Stimulated activated CD8-positive, alpha-beta memory T cell treated with anti-CD3 and anti-CD28 coated beads, Interleukin-15, amount 100 ng/mL, for 4 hours (primary cell): ENCODE data around the gene CYP2B6.
"Not testable (repeated sequence)": the region's sequence is repeated elsewhere in the genome, so short reads cannot be mapped to it uniquely, and the experiment has no call there.

Experiments used
- DNase-seq, 2 donors: peaks; one replicate each; pipeline ENCODE4 v3.0.0-alpha.2; 2020; ENCODE audit warnings: low read depth in 2 of 2

The CYP2B6 gene

DNA sequence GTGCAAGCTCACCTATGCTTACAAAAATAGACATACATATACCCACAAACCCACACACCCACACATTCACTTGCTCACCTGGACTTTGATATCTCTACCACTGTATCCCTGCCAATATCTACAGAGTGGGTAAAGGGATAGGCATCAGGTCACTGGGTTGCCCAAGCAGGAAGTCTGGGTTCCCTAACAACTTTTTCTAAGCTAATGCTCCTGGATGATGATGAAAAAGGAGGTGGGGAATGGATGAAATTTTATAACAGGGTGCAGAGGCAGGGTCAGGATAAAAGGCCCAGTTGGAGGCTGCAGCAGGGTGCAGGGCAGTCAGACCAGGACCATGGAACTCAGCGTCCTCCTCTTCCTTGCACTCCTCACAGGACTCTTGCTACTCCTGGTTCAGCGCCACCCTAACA is at the start of gene CYP2B6:
Gene CYP2B6 (plus strand): TSS at position 311 of the 410 bp plus-strand sequence. CDS start 24 bp downstream, at position 335.
- DNase-seq: no peak

DNA sequence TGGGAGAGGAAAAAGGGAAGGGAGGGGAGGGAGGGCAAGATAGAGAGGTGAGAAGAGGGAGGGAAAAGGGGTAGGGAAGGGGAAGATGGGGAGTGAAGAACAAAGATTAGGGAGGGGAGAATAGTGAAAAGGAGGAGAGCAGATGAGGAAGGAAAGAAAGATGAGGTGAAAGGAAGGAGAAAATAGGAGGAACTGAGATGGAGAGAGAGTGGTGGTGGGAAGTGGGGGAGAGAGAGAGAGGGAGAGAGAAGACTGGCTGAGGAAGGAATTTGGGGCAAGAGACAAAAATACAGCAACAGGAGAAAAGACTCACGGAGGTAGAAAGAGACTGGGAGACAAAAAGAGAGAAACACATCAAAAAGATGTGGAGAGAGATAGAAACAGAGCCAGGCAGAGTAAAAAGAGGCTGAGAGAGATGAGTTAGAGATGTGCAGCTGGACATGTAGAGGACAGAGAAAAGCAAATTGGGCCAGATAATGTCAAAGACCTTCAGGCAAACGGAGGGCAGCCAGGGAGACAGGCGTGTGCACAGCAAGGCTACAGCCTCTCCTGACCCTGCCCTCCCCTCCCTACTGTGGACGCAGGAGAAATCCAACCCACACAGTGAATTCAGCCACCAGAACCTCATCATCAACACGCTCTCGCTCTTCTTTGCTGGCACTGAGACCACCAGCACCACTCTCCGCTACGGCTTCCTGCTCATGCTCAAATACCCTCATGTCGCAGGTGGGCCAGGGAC is 49.4 kb upstream of the CYP2B6 start:
- DNase-seq: no peak

- DNase-seq: no peak
These were observed 45.4 kb upstream of the CYP2B6 start for GRCh38 chr19:40945645-40946044.

- no peak for DNase-seq
These were observed 44.0 kb upstream of the CYP2B6 start for GRCh38 chr19:40947114-40947513.

DNA sequence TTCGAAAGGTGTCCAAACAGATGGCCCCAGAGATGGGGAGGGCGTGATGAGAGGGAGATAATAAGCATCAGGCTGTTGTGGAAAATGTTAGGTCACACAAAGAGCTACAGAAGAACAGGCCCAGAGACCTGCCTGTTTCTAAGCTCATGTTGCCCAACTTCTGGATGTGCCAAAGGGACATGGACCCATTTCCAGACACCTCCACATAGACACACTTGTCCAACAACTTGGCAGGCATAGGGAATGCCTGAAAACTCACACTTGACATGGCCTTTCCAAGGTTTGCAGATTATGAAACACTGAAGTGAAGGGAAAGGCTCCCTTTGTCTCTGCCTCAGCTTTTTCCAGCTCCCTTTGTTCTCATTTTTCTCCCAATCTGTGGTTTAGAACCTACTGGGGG is 43.5 kb upstream of the CYP2B6 start:
- DNase-seq: no peak

- DNase-seq: no peak
These were observed 42.3 kb upstream of the CYP2B6 start for GRCh38 chr19:40948580-40949299.

DNA sequence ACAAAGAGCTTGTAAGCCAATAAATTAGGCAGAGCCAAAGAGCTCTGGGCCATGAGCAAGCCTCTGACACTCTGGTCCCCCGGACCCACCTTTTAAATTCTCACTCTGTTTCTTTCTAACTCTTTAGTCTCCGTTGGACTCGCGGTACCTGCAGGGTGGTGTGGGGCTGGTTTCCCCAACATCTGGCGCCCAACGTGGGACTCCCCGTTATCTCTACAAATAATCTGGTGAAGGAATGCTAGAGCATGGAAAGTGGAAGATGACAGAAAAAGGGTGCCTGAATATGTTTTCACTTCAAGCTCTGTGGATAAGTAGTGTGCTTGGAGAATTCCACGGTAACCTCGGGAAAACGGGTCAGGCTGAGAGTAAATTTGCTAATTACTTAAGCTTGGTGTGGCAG is 36.5 kb upstream of the CYP2B6 start:
- DNase-seq: no peak

DNA sequence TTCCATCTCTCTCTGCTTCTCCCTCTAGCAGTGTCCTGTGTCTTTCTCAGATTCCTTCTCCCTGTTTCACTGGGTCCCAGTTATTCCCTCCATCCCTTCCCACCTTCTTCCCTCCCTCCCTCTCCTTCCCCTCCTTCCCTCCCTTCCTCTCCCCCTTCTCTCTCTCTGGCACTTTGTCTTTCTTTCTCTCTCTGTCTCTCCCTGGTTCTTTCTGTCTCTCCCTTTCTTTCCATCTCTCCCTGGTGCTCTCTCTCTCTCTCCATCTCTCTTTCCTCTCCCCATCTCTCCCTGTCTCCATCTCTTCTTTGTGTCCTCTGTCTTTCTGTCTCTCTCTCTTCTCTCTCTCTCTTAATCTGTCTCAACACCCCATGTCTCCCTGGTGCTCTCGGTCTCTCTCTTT is 31.7 kb upstream of the CYP2B6 start:
- DNase-seq: no peak

- no peak for DNase-seq
These were observed 30.9 kb upstream of the CYP2B6 start for GRCh38 chr19:40960062-40960685.

DNA sequence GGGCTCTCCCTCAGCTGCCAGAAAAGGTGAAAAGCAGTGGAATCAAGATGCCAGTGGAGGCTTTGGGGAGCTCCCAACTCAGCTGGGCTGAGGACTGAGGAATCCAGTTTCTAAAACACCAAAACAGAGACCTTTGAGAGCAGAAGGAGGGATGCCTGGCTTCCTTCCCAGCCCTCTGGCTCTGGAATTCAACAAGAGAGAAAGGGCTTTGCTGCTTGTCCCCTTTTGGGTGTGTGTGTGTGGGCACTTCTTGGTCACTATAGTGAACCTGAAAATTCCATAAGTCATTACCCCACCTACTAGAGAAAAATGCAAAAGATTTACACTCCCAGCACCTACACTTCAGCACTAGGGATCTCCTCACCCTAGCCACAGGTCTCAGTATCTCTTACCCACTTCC is 30.3 kb upstream of the CYP2B6 start:
- DNase-seq: no peak

DNA sequence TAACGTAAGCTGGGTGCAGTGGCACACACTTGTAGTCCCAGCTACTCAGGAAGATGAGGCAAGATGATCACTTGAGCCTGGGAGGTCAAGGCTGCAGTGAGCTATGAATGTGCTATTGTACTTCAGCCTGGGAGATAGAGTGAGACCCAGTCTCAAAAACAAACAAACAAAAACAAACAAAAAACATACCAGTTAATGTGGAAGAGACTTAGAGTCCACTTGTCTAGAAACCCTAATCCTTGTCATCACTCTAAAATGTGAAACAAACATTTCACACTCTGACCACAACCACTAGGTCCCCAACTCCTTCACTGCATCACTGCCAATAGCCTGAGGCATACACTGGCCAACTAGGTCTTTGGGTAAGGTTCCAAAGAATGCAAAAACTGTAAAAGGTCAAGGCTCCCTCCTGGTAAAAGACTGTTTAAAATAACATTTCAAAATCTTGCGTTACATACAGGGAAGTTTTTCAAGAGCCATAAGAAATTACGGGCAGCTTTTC is 28.6 kb upstream of the CYP2B6 start:
- no peak for DNase-seq

- not testable (repeated sequence) for DNase-seq
These were observed 26.7 kb upstream of the CYP2B6 start for GRCh38 chr19:40964361-40964760.

DNA sequence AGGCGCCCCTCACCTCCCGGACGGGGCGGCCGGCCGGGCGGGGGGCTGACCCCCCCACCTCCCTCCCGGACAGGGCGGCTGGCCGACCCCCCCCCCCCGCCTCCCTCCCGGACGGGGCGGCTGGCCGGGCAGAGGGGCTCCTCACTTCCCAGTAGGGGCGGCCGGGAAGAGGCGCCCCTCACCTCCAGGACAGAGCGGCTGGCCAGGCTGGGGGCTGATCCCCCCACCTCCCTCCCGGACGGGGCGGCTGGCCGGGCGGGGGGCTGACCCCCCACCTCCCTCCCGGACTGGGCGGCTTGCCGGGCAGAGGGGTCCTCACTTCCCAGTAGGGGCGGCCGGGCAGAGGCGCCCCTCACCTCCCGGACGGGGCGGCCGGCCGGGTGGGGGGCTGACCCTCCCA is 25.7 kb upstream of the CYP2B6 start:
- not testable (repeated sequence) for DNase-seq

DNA sequence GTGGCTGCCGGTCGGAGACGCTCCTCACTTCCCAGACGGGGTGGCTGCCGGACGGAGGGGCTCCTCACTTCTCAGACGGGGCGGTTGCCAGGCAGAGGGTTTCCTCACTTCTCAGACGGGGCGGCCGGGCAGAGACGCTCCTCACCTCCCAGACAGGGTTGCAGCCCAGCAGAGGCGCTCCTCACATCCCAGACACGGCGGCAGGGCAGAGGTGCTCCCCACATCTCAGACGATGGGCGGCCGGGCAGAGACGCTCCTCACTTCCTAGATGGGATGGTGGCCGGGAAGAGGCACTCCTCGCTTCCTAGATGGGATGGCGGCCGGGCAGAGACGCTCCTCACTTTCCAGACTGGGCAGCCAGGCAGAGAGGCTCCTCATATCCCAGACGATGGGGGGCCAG is 24.5 kb upstream of the CYP2B6 start:
- DNase-seq: not testable (repeated sequence)

GRCh38 chr19:40968065-40968464 is 23.0 kb upstream of the CYP2B6 start:
- not testable (repeated sequence) for DNase-seq

DNA sequence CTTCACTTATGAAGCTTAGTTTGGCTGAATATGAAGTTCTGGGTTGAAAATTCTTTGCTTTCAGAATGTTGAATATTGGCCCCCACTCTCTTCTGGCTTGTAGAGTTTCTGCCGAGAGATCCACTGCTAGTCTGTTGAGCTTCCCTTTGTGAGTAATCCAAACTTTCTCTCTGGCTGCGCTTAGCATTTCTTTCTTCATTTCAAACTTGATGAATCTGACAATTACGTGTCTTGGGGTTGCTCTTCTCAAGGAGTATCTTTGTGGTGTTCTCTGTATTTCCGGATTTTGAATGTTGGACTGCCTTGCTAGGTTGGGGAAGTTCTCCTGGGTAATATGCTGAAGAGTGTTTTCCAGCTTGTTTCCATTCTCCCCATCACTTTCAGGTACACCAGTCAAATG is 21.4 kb upstream of the CYP2B6 start:
- not testable (repeated sequence) for DNase-seq

DNA sequence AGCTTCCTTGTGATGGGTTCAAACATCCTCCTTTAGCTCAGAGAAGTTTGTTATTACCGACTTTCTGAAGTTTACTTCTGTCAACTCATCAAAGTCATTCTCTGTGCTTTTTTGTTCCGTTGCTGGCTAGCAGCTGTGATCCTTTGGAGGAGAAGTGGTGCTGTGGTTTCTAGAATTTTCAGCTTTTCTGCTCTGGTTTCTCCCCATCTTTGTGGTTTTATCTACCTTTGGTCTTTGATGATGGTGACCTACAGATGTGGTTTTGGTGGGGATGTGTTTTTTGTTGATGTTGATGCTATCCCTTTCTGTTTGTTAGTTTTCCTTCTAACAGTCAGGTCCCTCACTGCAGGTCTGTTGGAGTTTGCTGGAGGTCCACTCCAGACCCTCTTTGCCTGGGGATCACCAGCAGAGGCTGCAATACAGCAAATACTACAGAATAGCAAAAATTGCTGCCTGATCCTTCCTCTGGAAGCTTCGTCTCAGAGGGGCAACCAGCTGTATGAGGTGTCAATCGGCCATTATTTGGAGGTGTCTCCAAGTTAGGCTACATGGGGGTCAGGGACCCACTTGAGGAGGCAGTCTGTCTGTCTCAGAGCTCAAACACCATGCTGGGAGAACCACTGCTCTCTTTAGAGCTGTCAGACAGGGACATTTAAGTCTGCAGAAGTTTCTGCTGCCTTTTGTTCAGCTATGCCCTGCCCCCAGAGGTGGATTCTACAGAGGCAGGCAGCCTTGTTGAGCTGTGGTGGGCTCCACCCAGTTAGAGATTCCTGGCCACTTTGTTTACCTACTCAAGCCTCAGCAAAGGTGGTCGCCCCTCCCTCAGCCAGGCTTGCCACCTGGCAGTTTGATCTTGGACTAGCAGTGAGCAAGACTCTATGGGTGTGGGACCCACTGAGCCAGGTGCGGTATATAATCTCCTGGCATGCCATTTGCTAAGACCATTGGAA is 20.4 kb upstream of the CYP2B6 start:
- not testable (repeated sequence) for DNase-seq

DNA sequence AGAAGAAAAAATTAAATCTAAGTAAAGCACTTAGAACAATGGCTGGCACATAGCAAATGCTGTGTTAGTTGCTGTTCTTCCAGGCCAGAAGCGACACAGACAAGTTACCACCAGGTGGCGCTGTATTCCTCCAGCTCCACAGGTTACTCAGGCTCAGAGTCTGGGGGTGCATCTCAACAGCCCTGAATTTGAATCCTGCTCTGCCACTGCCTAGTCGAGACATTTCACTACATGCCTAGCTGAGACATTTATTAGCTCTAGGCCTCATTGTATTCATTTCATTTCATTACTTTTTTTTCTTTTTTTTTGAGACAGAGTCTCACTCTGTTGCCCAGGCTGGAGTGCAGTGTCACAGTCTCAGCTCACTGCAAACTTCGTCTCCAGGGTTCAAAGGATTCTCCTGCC is 16.4 kb upstream of the CYP2B6 start:
- peak; percentile 32 to 58 for DNase-seq

GRCh38 chr19:40976134-40976533 is 14.9 kb upstream of the CYP2B6 start:
- DNase-seq: no peak

DNA sequence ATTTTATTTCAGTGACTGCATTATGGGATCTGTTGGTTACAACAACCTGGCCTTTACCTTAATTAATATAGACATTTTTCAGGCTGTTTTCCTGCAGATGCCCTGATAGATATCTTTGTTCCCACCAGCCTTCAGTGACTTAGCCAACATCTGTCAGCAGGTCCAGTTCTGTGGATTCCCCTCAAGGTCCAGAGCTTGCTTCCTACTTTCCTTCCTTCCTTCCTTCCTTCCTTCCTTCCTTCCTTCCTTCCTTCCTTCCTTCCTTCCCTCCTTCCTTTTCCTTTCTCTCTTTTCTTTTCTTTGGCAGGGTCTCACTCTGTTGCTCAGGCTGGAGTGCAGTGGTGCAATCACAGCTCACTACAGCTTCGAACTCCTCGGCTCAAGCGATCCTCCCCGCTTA is 14.4 kb upstream of the CYP2B6 start:
- no peak for DNase-seq

DNA sequence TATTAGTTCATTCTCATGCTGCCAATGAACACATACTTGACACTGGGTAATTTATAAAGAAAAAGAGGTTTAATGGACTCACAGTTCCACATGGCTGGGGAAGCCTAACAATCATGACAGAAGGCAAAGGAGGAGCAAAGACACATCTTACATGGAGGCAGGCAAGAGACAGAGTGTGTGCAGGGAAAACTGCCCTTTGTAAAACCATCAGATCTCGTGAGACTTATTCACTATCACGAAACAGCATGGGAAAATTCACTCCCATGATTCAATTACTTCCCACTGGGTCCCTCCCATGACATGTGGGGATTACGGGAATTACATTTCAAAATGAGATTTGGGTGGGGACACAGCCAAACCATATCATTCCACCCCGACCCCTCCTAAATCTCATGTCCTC is 11.3 kb upstream of the CYP2B6 start:
- not testable (repeated sequence) for DNase-seq
